A549 treated with RU486 at 1 μM for 4 hours (cell line): ENCODE measurements around the gene BDKRB2. TPM values are rescaled to one million over a fixed set of nuclear protein-coding genes. Genes with fewer than 3 reads are reported as not detected.

Experiments
- total RNA-seq: library from RNA; stranded (reverse); fragments of 200-300 nt; extraction: Qiagen RNA extraction; gene quantifications from 5 replicates; pipeline ENCODE4 v1.2.3, GENCODE V29; 2022; ENCODE audit warnings: low read depth

Gene BDKRB2
- 2.1 to 3.6 TPM (median 3.2 TPM) in 5 replicates for total RNA-seq

DNA sequence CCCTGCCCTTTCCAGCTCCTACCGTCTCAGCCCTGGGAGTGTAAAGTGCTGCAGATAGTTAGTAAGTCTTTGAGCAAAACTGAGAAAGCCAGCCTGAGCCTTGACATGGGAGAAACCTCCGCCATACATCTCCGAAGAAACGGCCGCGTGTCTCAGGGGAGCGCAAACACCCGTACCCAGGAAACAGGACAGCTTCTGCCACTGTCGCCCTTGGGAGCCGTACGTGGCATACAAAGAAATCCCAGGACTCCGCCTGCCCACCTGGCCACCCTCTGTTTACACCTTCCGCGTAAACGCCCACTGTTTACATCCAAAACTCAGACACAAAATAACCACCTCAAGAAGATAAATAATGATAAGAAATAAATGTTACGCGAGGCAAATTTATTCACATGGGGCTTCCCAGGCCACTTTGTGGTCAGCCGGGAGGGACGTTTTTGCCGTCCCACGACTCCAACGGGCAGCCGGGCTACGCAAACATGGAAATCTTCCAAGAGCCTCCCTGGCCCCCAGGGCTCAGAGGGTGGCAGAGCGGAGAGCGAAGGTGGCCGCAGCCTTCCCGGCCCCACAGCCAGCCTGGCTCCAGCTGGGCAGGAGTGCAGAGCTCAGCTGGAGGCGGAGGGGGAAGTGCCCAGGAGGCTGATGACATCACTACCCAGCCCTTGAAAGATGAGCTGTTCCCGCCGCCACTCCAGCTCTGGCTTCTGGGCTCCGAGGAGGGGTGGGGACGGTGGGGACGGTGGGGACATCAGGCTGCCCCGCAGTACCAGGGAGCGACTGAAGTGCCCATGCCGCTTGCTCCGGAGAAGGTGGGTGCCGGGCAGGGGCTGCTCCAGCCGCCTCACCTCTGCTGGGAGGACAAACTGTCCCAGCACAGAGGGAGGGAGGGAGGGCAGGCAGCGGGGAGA lies at the start of gene BDKRB2:
Gene BDKRB2 (plus strand): TSS at position 689 of the 908 bp plus-strand sequence. CDS start 32,269 bp downstream, outside the sequence.

DNA sequence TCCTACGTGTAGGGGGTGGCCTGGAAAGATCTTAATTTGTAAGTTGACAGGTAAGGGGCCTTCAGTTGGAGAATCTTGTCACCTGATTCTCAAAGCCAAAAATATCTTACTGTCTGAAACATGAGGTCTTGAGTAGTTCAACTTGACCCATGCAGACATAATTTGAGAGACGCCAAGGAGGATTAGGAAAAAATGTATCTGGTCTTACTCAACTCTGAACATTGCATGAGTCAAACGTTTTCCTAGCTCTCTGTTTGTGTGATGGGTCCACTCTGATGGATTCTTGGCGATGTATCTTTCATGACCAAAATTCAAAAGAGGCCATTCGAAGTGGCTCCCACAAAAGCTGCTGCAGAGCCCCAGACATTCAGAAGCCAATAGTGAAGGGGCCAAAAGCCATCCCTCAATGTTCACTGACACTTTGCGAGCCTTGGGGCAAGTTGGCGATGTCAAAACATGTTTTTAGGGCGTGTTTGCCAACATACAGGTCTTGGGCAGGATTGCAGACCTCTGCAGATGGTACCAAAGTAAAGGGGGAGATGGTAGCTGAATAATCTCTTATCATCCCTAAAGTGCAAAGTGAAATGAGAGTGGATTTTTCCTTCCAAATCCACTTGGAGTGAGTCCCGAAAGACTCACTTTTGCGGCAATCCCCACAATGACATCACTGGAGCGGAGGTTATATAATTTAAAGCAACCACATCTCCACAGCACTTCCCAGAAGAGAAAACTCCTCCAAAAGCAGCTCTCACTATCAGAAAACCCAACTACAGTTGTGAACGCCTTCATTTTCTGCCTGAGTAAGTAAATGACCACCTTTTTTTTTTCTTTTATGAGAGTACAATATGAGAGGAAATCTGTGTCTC lies 51.1 kb downstream of the BDKRB2 start, which contains the start of gene BDKRB1:
Gene BDKRB1 (plus strand): TSS at position 710 of the 866 bp plus-strand sequence. CDS start 7,473 bp downstream, outside the sequence.

Other genes with a start within 250 kb of the BDKRB2 start
- gene C14orf132, start 165.5 kb upstream of the BDKRB2 start, total RNA-seq: 3.1 to 5.7 TPM (median 3.8 TPM) in 5 replicates
- gene BDKRB1, start 51.4 kb downstream of the BDKRB2 start, total RNA-seq: 0.45 to 1.3 TPM (median 0.87 TPM) in 5 replicates
- gene ATG2B, start 158.5 kb downstream of the BDKRB2 start, total RNA-seq: 7.9 to 11.5 TPM (median 8.3 TPM) in 5 replicates
- 15.2 to 23.0 TPM (median 19.3 TPM) in 5 replicates for gene GSKIP, start 158.7 kb downstream of the BDKRB2 start, total RNA-seq
- gene AK7, start 187.3 kb downstream of the BDKRB2 start, total RNA-seq: 2.0 to 3.9 TPM (median 2.2 TPM) in 5 replicates